ENCODE results near the gene AIFM2. TPM values are rescaled to one million over a fixed set of nuclear protein-coding genes. Genes with fewer than 3 reads are reported as not detected.

The AIFM2 gene
- total and polyA plus RNA-seq, 2 of the 13 experiments (the other 11 are each of a cell fraction or from before 2014, with no cell fraction given) = 20.3 to 29.5 TPM

GRCh38 chr10:70109064-70109729 lies 23.4 kb downstream of the AIFM2 start (continued):
- TF ChIP-seq, protein P1, sequence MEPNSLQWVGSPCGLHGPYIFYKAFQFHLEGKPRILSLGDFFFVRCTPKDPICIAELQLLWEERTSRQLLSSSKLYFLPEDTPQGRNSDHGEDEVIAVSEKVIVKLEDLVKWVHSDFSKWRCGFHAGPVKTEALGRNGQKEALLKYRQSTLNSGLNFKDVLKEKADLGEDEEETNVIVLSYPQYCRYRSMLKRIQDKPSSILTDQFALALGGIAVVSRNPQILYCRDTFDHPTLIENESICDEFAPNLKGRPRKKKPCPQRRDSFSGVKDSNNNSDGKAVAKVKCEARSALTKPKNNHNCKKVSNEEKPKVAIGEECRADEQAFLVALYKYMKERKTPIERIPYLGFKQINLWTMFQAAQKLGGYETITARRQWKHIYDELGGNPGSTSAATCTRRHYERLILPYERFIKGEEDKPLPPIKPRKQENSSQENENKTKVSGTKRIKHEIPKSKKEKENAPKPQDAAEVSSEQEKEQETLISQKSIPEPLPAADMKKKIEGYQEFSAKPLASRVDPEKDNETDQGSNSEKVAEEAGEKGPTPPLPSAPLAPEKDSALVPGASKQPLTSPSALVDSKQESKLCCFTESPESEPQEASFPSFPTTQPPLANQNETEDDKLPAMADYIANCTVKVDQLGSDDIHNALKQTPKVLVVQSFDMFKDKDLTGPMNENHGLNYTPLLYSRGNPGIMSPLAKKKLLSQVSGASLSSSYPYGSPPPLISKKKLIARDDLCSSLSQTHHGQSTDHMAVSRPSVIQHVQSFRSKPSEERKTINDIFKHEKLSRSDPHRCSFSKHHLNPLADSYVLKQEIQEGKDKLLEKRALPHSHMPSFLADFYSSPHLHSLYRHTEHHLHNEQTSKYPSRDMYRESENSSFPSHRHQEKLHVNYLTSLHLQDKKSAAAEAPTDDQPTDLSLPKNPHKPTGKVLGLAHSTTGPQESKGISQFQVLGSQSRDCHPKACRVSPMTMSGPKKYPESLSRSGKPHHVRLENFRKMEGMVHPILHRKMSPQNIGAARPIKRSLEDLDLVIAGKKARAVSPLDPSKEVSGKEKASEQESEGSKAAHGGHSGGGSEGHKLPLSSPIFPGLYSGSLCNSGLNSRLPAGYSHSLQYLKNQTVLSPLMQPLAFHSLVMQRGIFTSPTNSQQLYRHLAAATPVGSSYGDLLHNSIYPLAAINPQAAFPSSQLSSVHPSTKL (CRISPR knock-in tag; IDR thresholded peaks at IDR 0.05) = peak; percentile 90
- TF ChIP-seq GABPA (IDR thresholded peaks at IDR 0.05; ENCODE audit: low read depth, low read length) (no peak), GABPA (CRISPR knock-in tag; IDR thresholded peaks at IDR 0.05; ENCODE audit: low read depth) (no peak), HOXA9 (CRISPR knock-in tag; IDR thresholded peaks at IDR 0.05; ENCODE audit: borderline replicate concordance) (no peak), NR2C2 (CRISPR knock-in tag; IDR thresholded peaks at IDR 0.05; ENCODE audit: borderline replicate concordance) (no peak), CSRNP2 (CRISPR knock-in tag; conservative IDR thresholded peaks at IDR 0.05; ENCODE audit: low read depth) (no peak), SP5 (CRISPR knock-in tag; IDR thresholded peaks at IDR 0.05; ENCODE audit: borderline replicate concordance, low read depth) (peak; percentile 42), EZH2 (conservative IDR thresholded peaks at IDR 0.05; ENCODE audit: low read depth, low read length) (no peak), TBP (CRISPR knock-in tag; IDR thresholded peaks at IDR 0.05) (no peak), ZNF382 (CRISPR knock-in tag; IDR thresholded peaks at IDR 0.05; ENCODE audit: borderline replicate concordance) (no peak), NFIC (IDR thresholded peaks at IDR 0.05; ENCODE audit: low read length) (no peak), ZSCAN29 (CRISPR knock-in tag; conservative IDR thresholded peaks at IDR 0.05) (no peak), NFE2 (CRISPR knock-in tag; IDR thresholded peaks at IDR 0.05) (no peak), ZNF10 (CRISPR knock-in tag; IDR thresholded peaks at IDR 0.05; ENCODE audit: borderline replicate concordance, low read depth) (no peak), FOXM1 (CRISPR knock-in tag; IDR thresholded peaks at IDR 0.05) (no peak), ZNF557 (CRISPR knock-in tag; IDR thresholded peaks at IDR 0.05) (0 out of 2 replicates have a peak, but pooled peaks have one; percentile 51), MEF2D (CRISPR knock-in tag; IDR thresholded peaks at IDR 0.05) (peak; percentile 73; the same call in 1 of the 2 replicates), SMAD3 (CRISPR knock-in tag; IDR thresholded peaks at IDR 0.05) (peak; percentile 69; the same call in 1 of the 2 replicates), NFKBIZ (CRISPR knock-in tag; IDR thresholded peaks at IDR 0.05) (0 out of 2 replicates have a peak, but pooled peaks have one; percentile 45), LRRFIP1 (CRISPR knock-in tag; conservative IDR thresholded peaks at IDR 0.05) (no peak)
- TF ChIP-seq, protein P2, sequence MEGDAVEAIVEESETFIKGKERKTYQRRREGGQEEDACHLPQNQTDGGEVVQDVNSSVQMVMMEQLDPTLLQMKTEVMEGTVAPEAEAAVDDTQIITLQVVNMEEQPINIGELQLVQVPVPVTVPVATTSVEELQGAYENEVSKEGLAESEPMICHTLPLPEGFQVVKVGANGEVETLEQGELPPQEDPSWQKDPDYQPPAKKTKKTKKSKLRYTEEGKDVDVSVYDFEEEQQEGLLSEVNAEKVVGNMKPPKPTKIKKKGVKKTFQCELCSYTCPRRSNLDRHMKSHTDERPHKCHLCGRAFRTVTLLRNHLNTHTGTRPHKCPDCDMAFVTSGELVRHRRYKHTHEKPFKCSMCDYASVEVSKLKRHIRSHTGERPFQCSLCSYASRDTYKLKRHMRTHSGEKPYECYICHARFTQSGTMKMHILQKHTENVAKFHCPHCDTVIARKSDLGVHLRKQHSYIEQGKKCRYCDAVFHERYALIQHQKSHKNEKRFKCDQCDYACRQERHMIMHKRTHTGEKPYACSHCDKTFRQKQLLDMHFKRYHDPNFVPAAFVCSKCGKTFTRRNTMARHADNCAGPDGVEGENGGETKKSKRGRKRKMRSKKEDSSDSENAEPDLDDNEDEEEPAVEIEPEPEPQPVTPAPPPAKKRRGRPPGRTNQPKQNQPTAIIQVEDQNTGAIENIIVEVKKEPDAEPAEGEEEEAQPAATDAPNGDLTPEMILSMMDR (CRISPR knock-in tag; IDR thresholded peaks at IDR 0.05) = peak; percentile 12; the same call in 1 of the 2 replicates

Measured in HepG2 (cell line).